HG03439 (cell line): ENCODE results near the gene CXCL12.

ENCODE experiments used
- ATAC-seq: cut with Tn5 transposase; IDR thresholded peaks from one replicate; pipeline ENCODE4 v1.9.1; 2021; ENCODE audit warnings: mild to moderate bottlenecking, moderate library complexity; ENCODE audit not compliant: unreplicated experiment

Gene CXCL12

DNA sequence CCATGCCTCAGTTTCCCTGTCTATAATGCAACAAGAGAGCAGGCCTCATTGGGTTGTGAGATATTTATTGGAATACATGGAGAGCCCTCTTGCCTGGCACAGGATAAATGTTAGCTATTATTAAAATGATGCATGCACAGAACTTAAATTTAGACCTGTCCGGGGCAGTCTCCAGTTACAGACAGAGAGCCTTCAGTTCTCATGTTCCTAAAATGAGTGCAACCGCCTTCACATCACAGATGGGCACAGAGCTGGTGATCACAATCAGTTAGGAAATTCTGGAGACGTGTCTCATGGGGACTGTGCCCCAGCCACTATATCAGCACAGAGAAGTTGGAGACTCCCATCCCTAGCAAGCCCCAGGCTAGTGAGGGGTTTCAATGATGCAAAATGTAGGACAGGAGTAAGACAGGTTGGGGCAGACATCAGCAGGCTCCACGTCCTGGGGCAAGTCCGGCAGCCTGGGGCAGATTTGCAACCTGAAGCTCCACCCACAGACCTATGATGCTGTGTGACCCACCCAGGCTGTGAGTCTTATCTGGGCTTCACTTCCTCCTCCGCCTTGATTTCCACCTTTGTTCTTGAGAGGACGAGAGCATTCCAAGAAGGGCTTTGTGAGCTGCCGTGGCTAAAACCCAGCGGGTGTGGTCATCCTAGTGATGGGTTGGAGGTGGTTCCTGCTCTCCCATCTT is 49.4 kb downstream of the CXCL12 start:
- ATAC-seq = no peak

DNA sequence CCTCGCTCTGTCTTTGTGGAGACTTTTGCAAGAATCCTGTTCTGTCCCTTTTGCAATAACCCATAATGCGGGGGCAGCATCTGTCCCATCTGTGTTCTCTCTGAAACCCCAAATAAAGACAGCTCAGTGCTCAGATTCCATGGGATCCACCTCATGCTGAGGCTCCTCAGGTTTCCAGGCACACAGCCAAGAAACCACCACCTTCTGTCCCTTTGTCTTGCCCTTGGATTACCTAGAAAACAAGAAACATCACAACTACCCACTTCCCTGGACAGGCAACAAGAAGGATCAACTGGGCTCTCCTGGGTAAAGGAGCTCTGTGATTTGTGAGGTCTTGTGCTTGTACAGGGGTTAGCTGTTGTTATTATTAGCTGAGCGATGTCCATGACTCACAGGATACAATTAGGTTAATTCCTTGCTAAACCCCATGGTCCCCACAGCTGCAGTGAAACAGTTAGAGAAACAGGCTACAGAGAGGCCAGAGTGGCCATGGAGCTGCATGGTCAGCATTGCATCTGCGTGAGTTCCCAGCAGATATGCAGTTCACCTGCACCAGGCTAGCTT is 50.2 kb downstream of the CXCL12 start:
- no peak for ATAC-seq

DNA sequence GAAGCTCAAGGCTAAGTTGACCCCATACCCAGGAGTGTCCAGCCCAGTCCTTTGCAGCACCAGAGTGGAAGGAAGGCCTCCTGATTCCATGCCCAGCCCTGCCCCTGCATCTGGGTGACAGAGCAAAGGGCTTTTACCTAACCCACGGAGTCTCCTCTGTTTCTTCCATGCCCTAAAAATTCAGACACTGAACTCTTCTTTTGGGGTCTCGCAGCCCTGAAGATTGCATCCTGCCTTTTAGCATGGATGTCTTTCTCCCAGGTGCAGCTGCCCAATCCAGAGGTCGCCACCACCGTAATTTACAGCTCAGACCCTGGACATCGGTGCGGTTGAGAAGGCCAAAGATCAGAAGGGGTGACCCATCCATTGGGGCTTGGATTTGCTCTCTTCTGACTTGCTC is 50.8 kb downstream of the CXCL12 start:
- no peak for ATAC-seq

DNA sequence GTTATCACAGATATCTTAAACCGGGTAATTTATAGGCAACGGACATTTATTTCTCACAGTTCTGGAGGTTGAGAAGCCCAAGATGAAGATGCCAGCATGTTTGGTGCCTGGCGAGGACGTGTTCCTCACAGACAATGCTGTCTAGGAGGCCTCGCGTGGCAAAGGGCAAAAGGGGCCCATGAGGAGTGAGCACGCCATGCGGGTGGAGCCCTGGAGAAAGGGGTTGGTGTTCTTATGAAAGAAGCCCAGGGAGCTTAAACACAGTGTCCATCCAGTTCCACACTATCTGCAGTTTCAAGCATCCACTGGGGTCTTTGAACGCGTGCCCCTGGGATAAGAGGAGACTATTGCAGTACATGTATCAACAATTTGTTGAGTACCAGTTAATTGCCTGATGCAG is 51.4 kb downstream of the CXCL12 start:
- ATAC-seq = no peak

DNA sequence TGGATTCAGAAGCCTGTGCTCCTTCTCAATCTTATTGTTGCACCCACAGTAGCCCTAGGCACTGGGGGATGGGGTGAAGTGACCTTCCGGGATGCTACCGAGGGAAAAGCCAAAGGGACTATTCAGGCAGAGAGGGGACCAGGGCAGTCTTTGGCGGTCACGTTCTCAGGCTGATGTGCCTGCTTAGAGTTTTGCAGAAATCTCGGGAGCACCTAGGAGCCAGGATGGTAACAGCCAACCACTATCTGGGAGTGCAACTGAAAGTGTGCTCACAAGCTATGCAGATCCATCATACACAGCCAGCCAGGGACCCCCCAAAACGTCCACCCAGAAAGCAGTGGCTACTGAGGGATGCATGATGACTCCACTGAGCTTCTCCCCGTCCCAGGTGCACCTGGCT is 52.4 kb downstream of the CXCL12 start:
- no peak for ATAC-seq

DNA sequence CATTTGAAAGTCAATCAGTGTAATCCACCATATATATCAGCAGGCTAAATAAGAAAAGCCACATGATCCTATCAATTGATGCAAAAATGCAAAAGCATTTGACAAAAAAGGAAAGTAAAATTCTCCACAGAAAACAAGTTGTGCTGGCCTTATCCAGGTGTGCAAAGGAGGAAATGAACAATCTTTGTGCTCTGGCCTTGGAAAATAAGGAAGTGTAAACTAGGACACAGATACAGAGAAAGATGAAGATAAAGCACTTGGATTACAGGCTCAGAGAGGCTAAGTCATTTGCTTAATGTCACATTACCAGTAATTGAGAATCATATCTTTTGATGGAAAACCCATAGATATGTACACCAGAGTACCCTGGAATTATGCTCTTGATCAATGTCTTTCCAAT is 54.5 kb downstream of the CXCL12 start:
- ATAC-seq = no peak

DNA sequence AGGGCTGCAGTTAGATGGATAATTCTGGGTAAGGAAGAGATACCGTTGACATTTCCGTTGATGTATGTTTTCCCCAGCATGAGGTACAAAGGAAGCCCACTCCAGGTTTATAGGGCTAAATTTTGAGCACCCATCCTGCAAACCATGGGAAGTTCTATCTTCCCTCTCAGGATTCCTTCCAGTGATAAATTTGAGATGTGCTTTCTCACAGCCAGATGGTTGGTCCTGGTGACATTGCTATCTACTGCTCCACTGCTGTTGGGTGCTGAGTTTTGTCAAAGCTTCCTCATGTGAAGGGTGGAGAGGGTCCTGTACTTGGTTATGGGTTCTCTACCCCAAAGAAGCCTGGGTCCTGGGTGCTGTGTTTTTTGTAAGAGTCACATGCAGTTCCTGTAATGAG is 57.4 kb downstream of the CXCL12 start:
- no peak for ATAC-seq
